A673 (cell line): ENCODE measurements around the gene PDE11A. TPM values are rescaled to one million over a fixed set of nuclear protein-coding genes. Genes with fewer than 3 reads are reported as not detected.

Experiments used
- BruUV-seq: library from RNA; stranded (reverse); fragments of 400-500 nt; replicated peaks from 2 replicates; lab custom pipeline; 2021; lab: Mats Ljungman, UMichigan
- CTCF ChIA-PET: fragments of 300-600 bp; sonication (Branson Sonifier 250); formaldehyde crosslinking; loops from one replicate; lab custom pipeline; 2022; ENCODE audit warnings: antibody characterized with exemption; lab: Charles Lee
- POLR2A ChIA-PET: fragments of 300-600 bp; sonication (Branson Sonifier 250); formaldehyde crosslinking; loops from one replicate; lab custom pipeline; 2022; ENCODE audit warnings: antibody characterized with exemption; ENCODE audit not compliant: low non-redundant PET; lab: Charles Lee
- DNase-seq: peaks from one replicate; pipeline ENCODE4 v3.0.0-alpha.2; 2015; ENCODE audit warnings: low spot score
- H3K27ac ChIP-seq: fragments of 200-600 bp; sonication (generic); 2 replicates; pipeline ENCODE4 v1.5.1; 2016; ENCODE audit warnings: mixed run types, low read depth, mild to moderate bottlenecking, mixed read lengths, antibody characterized with exemption, low read length; ENCODE audit not compliant: poor library complexity, severe bottlenecking
- H3K27me3 ChIP-seq: fragments of 200-600 bp; sonication (generic); replicated peaks from 2 replicates; pipeline ENCODE4 v1.6.1; 2017; ENCODE audit warnings: mixed run types, low read depth, mild to moderate bottlenecking, mixed read lengths, antibody characterized with exemption, low read length; ENCODE audit not compliant: insufficient read depth, poor library complexity
- H3K36me3 ChIP-seq: fragments of 200-600 bp; sonication (generic); 2 replicates; pipeline ENCODE4 v1.6.1; 2016; ENCODE audit warnings: mixed run types, mild to moderate bottlenecking, mixed read lengths, antibody characterized with exemption, low read length; ENCODE audit not compliant: insufficient read depth, poor library complexity, severe bottlenecking
- H3K4me1 ChIP-seq: fragments of 200-600 bp; sonication (generic); 2 replicates; pipeline ENCODE4 v1.6.1; 2017; ENCODE audit warnings: mixed run types, mild to moderate bottlenecking, mixed read lengths, antibody characterized with exemption, low read length; ENCODE audit not compliant: insufficient read depth, poor library complexity, severe bottlenecking
- H3K4me3 ChIP-seq: fragments of 200-600 bp; sonication (generic); 2 replicates; pipeline ENCODE4 v1.5.1; 2016; ENCODE audit warnings: low read depth, mixed run types, mild to moderate bottlenecking, mixed read lengths, low read length; ENCODE audit not compliant: poor library complexity, severe bottlenecking
- H3K9me3 ChIP-seq: fragments of 200-600 bp; sonication (generic); 2 replicates; pipeline ENCODE4 v1.6.1; 2016; ENCODE audit warnings: mixed run types, low read depth, mild to moderate bottlenecking, mixed read lengths, antibody characterized with exemption, low read length; ENCODE audit not compliant: poor library complexity, severe bottlenecking
- EZH2 ChIP-seq: fragments of 200-600 bp; sonication (generic); IDR thresholded peaks from 2 replicates; pipeline ENCODE4 v1.6.1; 2017; ENCODE audit warnings: borderline replicate concordance, low read depth, mild to moderate bottlenecking, mixed read lengths, antibody characterized with exemption, low read length; ENCODE audit not compliant: poor library complexity, severe bottlenecking
- intact Hi-C: fragments of 100-400 bp; cut with micrococcal nuclease; formaldehyde crosslinking; loops from one replicate; pipeline ENCODE4 v1.10.0; 2022; ENCODE audit not compliant: unreplicated experiment
- total RNA-seq: library from RNA; stranded (reverse); gene quantifications from 2 replicates; pipeline ENCODE4 v1.2.3, GENCODE V29; 2021
- TF ChIP-seq, protein P1 (sequence below): fragments of 300-800, 200-600 bp; sonication (generic); conservative IDR thresholded peaks from 2 replicates; pipeline ENCODE4 v1.5.1; 2017; ENCODE audit warnings: low read depth, mild to moderate bottlenecking, antibody characterized with exemption, low read length, moderate library complexity, mixed read lengths

PDE11A gene
- total RNA-seq, 1 experiment from 2014 or later, result not detected

GRCh38 chr2:177998006-177998405 lies 74.6 kb downstream of the PDE11A start:
- TF ChIP-seq, protein P1, sequence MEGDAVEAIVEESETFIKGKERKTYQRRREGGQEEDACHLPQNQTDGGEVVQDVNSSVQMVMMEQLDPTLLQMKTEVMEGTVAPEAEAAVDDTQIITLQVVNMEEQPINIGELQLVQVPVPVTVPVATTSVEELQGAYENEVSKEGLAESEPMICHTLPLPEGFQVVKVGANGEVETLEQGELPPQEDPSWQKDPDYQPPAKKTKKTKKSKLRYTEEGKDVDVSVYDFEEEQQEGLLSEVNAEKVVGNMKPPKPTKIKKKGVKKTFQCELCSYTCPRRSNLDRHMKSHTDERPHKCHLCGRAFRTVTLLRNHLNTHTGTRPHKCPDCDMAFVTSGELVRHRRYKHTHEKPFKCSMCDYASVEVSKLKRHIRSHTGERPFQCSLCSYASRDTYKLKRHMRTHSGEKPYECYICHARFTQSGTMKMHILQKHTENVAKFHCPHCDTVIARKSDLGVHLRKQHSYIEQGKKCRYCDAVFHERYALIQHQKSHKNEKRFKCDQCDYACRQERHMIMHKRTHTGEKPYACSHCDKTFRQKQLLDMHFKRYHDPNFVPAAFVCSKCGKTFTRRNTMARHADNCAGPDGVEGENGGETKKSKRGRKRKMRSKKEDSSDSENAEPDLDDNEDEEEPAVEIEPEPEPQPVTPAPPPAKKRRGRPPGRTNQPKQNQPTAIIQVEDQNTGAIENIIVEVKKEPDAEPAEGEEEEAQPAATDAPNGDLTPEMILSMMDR, result no peak
- TF ChIP-seq EZH2, result no peak
- ChIA-PET POLR2A (no interaction called here), CTCF (no interaction called here)
- no TSS peak for BruUV-seq
- Histone ChIP-seq H3K27me3 (peaks cover 19% of the 10 kb centered on the region), H3K4me1 (no peaks in the 10 kb centered on the region), H3K27ac (no peak overlapping the region), H3K4me3 (no peak overlapping the region), H3K36me3 (no peaks in the 10 kb centered on the region), H3K9me3 (no peaks in the 10 kb centered on the region)
- intact Hi-C loops, result no loop called here
- DNase-seq, result no peak

DNA sequence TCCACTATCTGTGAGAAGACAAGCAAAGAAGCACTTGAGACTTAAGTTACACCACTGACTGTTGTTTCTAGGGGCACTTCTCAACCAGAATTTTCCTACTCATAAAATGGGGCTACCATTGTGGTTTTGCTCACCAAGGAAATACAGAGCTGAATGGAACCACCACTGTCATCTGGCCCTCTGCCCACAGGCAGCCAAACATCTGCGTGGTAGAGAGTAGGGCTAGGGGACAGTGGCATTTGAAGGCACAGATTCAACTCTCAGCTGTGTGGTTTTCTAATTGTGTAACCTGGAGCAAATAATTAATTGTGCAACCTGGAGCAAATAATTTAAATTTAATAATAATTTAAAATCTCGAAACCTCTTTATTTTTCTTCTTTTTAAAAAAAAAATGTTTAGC lies 79.6 kb downstream of the PDE11A start:
- ChIA-PET CTCF (no interaction called here), POLR2A (no interaction called here)
- Histone ChIP-seq H3K4me3 (no peak overlapping the region), H3K9me3 (no peaks in the 10 kb centered on the region), H3K27ac (no peak overlapping the region), H3K36me3 (no peaks in the 10 kb centered on the region), H3K27me3 (peaks cover 5% of the 10 kb centered on the region), H3K4me1 (no peaks in the 10 kb centered on the region)
- intact Hi-C loops, result no loop called here
- TF ChIP-seq EZH2, result no peak
- TF ChIP-seq, protein P1, result no peak
- no TSS peak for BruUV-seq
- DNase-seq, result no peak

GRCh38 chr2:177989029-177989885 lies 83.3 kb downstream of the PDE11A start:
- CTCF ChIA-PET, result no interaction called here
- H3K4me1 ChIP-seq, result no peaks in the 10 kb centered on the region
- H3K9me3 ChIP-seq, result no peaks in the 10 kb centered on the region
- BruUV-seq, result no TSS peak
- POLR2A ChIA-PET, result no interaction called here
- H3K27me3 ChIP-seq, result peaks cover under 1% of the 10 kb centered on the region
- H3K4me3 ChIP-seq, result no peak overlapping the region
- H3K27ac ChIP-seq, result no peak overlapping the region
- no peak for DNase-seq
- H3K36me3 ChIP-seq, result no peaks in the 10 kb centered on the region
- intact Hi-C loops, result no loop called here
- TF ChIP-seq EZH2, result no peak
- TF ChIP-seq, protein P1, result no peak
